ENCODE results near the gene PRDX3. TPM values are rescaled to one million over a fixed set of nuclear protein-coding genes. Genes with fewer than 3 reads are reported as not detected.

The PRDX3 gene
- total RNA-seq, 4 donors from 2014 or later = 140 to 289 (median 164) TPM

DNA sequence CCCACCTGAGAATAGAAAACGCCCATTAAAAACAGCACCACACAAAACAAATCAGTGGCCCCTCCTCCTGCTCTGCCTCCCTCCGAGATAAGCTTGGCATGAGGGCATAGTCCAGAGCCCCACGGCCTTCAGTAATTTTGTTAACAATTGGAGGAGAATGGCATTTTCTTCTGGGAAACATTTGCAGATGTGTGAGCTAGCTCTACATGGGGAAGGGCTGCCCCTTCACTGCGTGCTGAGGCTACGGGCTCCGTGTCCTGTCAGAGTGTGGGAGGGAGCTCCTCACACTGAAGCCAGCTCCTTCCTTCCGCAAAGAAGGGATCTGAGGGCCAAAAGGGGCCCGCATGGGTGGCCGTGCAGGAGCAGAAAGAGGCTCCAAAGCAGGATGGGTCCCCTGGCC, 43.9 kb upstream of the PRDX3 start:
- Histone ChIP-seq H3K9me3 (no peaks in the 10 kb centered on the region), H3K4me3 (peak overlapping the region in 1 of 2 donors; percentile 13), H3K27me3 (no peaks in the 10 kb centered on the region), H3K36me3 (no peaks in the 10 kb centered on the region), H3K4me1 (peaks cover 4 to 91% (median 36%) of the 10 kb centered on the region in 3 donors), H3K27ac (peak overlapping the region; percentile 4 to 81 (median 76))
- TF ChIP-seq POLR2A (IDR thresholded peaks at IDR 0.05) = no peak
- TF ChIP-seq, protein P1, sequence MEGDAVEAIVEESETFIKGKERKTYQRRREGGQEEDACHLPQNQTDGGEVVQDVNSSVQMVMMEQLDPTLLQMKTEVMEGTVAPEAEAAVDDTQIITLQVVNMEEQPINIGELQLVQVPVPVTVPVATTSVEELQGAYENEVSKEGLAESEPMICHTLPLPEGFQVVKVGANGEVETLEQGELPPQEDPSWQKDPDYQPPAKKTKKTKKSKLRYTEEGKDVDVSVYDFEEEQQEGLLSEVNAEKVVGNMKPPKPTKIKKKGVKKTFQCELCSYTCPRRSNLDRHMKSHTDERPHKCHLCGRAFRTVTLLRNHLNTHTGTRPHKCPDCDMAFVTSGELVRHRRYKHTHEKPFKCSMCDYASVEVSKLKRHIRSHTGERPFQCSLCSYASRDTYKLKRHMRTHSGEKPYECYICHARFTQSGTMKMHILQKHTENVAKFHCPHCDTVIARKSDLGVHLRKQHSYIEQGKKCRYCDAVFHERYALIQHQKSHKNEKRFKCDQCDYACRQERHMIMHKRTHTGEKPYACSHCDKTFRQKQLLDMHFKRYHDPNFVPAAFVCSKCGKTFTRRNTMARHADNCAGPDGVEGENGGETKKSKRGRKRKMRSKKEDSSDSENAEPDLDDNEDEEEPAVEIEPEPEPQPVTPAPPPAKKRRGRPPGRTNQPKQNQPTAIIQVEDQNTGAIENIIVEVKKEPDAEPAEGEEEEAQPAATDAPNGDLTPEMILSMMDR (IDR thresholded peaks at IDR 0.05) = no peak
- TF ChIP-seq EP300 (IDR thresholded peaks at IDR 0.05) = no peak
- TF ChIP-seq POLR2AphosphoS5 (IDR thresholded peaks at IDR 0.05) = no peak
- WGBS, 2 donors (ENCODE audit: low coverage in 1 of 2) = 16 to 48% methylated on average over 5 to 9 of the region's 9 CpGs
- ATAC-seq = no peak

DNA sequence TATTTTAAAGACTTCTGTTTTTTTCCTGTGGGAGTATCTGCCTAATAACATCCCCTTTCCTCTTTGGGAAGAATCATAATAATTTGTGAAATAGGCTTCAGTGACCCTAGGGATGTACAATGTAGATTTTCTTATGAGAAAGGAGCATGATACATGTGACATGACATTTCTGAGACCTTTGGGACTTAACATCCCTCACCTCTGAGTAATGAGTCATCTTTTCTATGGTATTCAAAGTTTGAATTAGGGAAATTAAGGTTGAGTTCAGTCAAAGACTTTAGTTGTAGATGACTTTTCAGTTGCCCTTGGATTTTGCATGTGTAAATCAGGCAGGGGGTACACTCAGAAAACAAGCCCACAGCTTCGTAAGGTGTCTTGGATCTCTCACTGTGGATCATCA, 43.1 kb upstream of the PRDX3 start:
- Histone ChIP-seq H3K27ac (peak overlapping the region; percentile 4 to 81 (median 76)), H3K4me3 (no peak overlapping the region), H3K4me1 (peaks cover 4 to 93% (median 42%) of the 10 kb centered on the region in 3 donors), H3K27me3 (no peaks in the 10 kb centered on the region), H3K36me3 (no peaks in the 10 kb centered on the region), H3K9me3 (no peaks in the 10 kb centered on the region)
- TF ChIP-seq, protein P1 (IDR thresholded peaks at IDR 0.05) = no peak
- TF ChIP-seq POLR2AphosphoS5 (IDR thresholded peaks at IDR 0.05) (no peak), EP300 (IDR thresholded peaks at IDR 0.05) (no peak), POLR2A (IDR thresholded peaks at IDR 0.05) (no peak)
- WGBS, 2 donors (ENCODE audit: low coverage in 1 of 2) = 60 to 100% methylated on average over 1 of the region's 1 CpG
- ATAC-seq = peak; percentile 17

DNA sequence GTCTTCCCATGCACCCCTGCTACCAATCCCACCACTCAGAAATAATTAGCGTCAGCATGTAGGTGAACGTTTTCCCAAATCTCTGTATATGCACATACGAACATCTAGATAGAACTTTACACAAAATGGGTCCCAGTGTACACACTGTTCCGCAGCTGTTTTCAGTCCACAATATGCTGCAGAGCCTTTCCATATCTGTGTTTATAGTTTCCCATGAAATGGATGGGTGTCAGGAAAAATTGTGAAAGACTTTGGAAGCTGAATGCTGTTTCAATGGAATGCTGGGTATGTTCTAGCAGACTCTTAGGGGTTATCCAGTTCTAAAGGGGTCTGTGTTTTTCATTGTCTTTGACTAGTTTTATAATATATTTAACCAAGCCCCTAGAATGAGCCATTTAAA, 42.6 kb upstream of the PRDX3 start:
- peak; percentile 65 for ATAC-seq
- H3K27ac ChIP-seq = peak overlapping the region in 3 of 4 donors; percentile 38 to 79 (median 74)

DNA sequence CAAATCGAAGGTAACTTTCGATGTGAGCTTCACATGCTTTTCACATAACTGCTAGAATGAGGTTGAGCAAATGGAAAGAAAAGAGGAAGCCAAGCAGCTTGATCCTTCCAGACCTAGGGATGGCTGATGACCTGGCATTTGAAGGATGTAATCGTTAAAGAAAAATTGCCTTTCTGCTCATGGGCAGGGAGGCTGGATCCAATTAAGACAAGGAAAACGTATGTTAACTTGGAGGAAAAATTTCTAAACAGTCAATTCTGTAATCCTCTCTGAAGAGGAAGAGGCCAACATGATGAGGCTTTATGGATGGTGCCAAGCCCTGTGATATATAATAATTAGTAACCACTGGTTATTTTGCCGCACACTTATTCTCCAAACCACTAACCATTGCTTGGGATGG, 41.3 kb upstream of the PRDX3 start:
- TF ChIP-seq POLR2A (IDR thresholded peaks at IDR 0.05) (no peak), EP300 (IDR thresholded peaks at IDR 0.05) (no peak), POLR2AphosphoS5 (IDR thresholded peaks at IDR 0.05) (no peak)
- TF ChIP-seq, protein P1 (IDR thresholded peaks at IDR 0.05) = no peak
- Histone ChIP-seq H3K4me1 (peaks cover 4 to 100% (median 42%) of the 10 kb centered on the region in 3 donors), H3K27ac (peak overlapping the region in 3 of 4 donors; percentile 38 to 74 (median 67)), H3K9me3 (no peaks in the 10 kb centered on the region), H3K4me3 (no peak overlapping the region), H3K36me3 (no peaks in the 10 kb centered on the region), H3K27me3 (no peaks in the 10 kb centered on the region)
- ATAC-seq = no peak
- WGBS, 2 donors (ENCODE audit: low coverage in 1 of 2) = 77 to 81% methylated on average over 5 of the region's 5 CpGs

More for the DNA sequence above, 42.6 kb upstream of the PRDX3 start:
- TF ChIP-seq POLR2AphosphoS5 (IDR thresholded peaks at IDR 0.05) = peak; percentile 35
- TF ChIP-seq, protein P1 (IDR thresholded peaks at IDR 0.05) = no peak
- TF ChIP-seq POLR2A (IDR thresholded peaks at IDR 0.05) = no peak
- no peak for TF ChIP-seq EP300 (IDR thresholded peaks at IDR 0.05)
- Histone ChIP-seq H3K9me3 (no peaks in the 10 kb centered on the region), H3K4me3 (no peak overlapping the region), H3K36me3 (no peaks in the 10 kb centered on the region), H3K27me3 (no peaks in the 10 kb centered on the region), H3K4me1 (peaks cover 4 to 93% (median 42%) of the 10 kb centered on the region in 3 donors)
- 53 to 69% methylated on average over 4 of the region's 4 CpGs for WGBS, 2 donors (ENCODE audit: low coverage in 1 of 2)

DNA sequence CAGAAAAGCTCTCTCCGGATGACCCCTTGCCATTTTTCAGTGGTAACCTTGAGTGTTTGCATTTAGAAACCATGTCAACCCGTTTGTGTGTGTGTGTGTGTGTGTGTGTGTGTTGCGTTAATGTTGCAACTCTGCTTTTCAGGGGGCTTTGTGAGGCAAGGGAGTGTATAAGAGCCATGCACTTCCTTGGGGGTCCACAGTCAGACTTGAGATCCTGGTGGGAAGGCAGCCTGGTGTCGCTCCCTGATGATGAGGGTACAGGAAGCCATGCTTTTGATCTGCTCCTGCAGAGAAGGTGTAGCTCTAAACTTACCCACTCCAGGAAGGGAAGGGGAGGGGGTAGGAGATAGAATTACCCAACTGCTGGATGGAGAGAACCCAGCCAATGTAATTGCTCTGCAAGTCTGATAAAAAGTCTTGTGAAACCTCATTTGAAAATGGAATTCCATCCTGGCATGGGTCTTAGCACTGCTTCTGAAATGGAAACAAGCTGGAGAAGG, 39.4 kb upstream of the PRDX3 start:
- Histone ChIP-seq H3K9me3 (no peaks in the 10 kb centered on the region), H3K4me3 (no peak overlapping the region), H3K4me1 (peaks cover 4 to 100% (median 36%) of the 10 kb centered on the region in 3 donors), H3K27me3 (no peaks in the 10 kb centered on the region), H3K36me3 (no peaks in the 10 kb centered on the region), H3K27ac (peak overlapping the region in 2 of 4 donors; percentile 13 to 67)
- 86% methylated on average over 4 of the region's 4 CpGs; no CpG with 5 or more reads in 1 of the 2 donors for WGBS, 2 donors (ENCODE audit: low coverage in 1 of 2)
- peak; percentile 20 for TF ChIP-seq POLR2AphosphoS5 (IDR thresholded peaks at IDR 0.05)
- TF ChIP-seq, protein P1 (IDR thresholded peaks at IDR 0.05) = no peak
- ATAC-seq = peak; percentile 69
